ENCODE measurements around the gene RBPJ.

DNA sequence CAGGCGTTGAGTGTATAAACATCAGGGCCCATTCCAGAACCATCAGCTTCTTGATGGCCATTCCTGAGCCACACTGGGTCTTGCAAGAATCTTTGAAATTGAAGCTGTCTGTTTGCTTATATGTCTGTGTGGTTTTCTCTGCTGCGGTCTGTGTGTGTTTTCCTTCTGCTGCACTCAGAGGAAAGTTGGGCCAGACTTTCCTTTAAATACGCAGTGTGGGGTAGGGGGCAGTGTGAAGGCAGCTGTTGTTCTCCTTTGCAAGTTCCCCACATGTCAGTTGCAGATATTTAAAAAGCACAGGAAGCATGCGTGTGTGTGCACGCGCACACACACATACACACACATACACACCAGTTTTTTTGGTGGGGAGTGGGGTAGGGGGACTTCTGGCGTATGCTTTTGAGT, 137.3 kb downstream of the RBPJ start:
- no peak for TF ChIP-seq FOXK2 (IDR thresholded peaks at IDR 0.05)
- TF ChIP-seq ELF4 (IDR thresholded peaks at IDR 0.05): no peak
- no peak for TF ChIP-seq NFRKB (IDR thresholded peaks at IDR 0.05)
- TF ChIP-seq HDGF (IDR thresholded peaks at IDR 0.05; ENCODE audit: borderline replicate concordance): no peak
- TF ChIP-seq FOXA1 (IDR thresholded peaks at IDR 0.05): no peak
- no peak for TF ChIP-seq FOXM1 (IDR thresholded peaks at IDR 0.05; ENCODE audit: borderline replicate concordance)
- TF ChIP-seq SP1 (IDR thresholded peaks at IDR 0.05): no peak
- TF ChIP-seq ZNF384 (IDR thresholded peaks at IDR 0.05): no peak
- TF ChIP-seq CTBP1 (IDR thresholded peaks at IDR 0.05; ENCODE audit: borderline replicate concordance): no peak
- TF ChIP-seq LEF1 (IDR thresholded peaks at IDR 0.05; ENCODE audit: borderline replicate concordance): no peak
- TF ChIP-seq SUZ12 (IDR thresholded peaks at IDR 0.05): no peak
- no peak for TF ChIP-seq ARNT (IDR thresholded peaks at IDR 0.05)
- no peak for TF ChIP-seq BHLHE40 (IDR thresholded peaks at IDR 0.05; ENCODE audit: borderline replicate concordance)
- no peak for TF ChIP-seq L3MBTL2 (conservative IDR thresholded peaks at IDR 0.05)
